ENCODE data around the gene SLC30A4.

- TF ChIP-seq CTCF (IDR thresholded peaks at IDR 0.05) (no peak), POLR2A (IDR thresholded peaks at IDR 0.05) (no peak), POLR2AphosphoS5 (IDR thresholded peaks at IDR 0.05) (no peak)
Observed at GRCh38 chr15:45431511-45431910, 91.0 kb downstream of the SLC30A4 start.
